ENCODE measurements around the gene F13A1. TPM values are rescaled to one million over a fixed set of nuclear protein-coding genes. Genes with fewer than 3 reads are reported as not detected.

The F13A1 gene
- total RNA-seq, 1 donor from 2014 or later = 2.8 TPM

- DNase-seq (ENCODE audit: extremely low spot score, unreplicated experiment) = no peak
- TF ChIP-seq, protein P1, sequence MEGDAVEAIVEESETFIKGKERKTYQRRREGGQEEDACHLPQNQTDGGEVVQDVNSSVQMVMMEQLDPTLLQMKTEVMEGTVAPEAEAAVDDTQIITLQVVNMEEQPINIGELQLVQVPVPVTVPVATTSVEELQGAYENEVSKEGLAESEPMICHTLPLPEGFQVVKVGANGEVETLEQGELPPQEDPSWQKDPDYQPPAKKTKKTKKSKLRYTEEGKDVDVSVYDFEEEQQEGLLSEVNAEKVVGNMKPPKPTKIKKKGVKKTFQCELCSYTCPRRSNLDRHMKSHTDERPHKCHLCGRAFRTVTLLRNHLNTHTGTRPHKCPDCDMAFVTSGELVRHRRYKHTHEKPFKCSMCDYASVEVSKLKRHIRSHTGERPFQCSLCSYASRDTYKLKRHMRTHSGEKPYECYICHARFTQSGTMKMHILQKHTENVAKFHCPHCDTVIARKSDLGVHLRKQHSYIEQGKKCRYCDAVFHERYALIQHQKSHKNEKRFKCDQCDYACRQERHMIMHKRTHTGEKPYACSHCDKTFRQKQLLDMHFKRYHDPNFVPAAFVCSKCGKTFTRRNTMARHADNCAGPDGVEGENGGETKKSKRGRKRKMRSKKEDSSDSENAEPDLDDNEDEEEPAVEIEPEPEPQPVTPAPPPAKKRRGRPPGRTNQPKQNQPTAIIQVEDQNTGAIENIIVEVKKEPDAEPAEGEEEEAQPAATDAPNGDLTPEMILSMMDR (IDR thresholded peaks at IDR 0.05) = no peak
- H3K27me3 Mint-ChIP-seq (ENCODE audit: unreplicated experiment) = peaks cover 2% of the 10 kb centered on the region
- no peak overlapping the region for H3K27ac Mint-ChIP-seq (ENCODE audit: unreplicated experiment)
- no peaks in the 10 kb centered on the region for H3K36me3 Mint-ChIP-seq (ENCODE audit: unreplicated experiment)
- no peak overlapping the region for H3K4me3 Mint-ChIP-seq (ENCODE audit: unreplicated experiment)
- H3K9me3 Mint-ChIP-seq (ENCODE audit: unreplicated experiment) = no peaks in the 10 kb centered on the region
- no peaks in the 10 kb centered on the region for H3K4me1 Mint-ChIP-seq (ENCODE audit: unreplicated experiment)
Observed at GRCh38 chr6:6284221-6284966, 36.1 kb downstream of the F13A1 start.

- Mint-ChIP-seq H3K4me1 (ENCODE audit: unreplicated experiment) (no peaks in the 10 kb centered on the region), H3K27me3 (ENCODE audit: unreplicated experiment) (peaks cover 2% of the 10 kb centered on the region), H3K36me3 (ENCODE audit: unreplicated experiment) (no peaks in the 10 kb centered on the region), H3K9me3 (ENCODE audit: unreplicated experiment) (no peaks in the 10 kb centered on the region), H3K4me3 (ENCODE audit: unreplicated experiment) (no peak overlapping the region), H3K27ac (ENCODE audit: unreplicated experiment) (no peak overlapping the region)
- TF ChIP-seq, protein P1 (IDR thresholded peaks at IDR 0.05) = no peak
- DNase-seq (ENCODE audit: extremely low spot score, unreplicated experiment) = no peak
Observed at GRCh38 chr6:6283746-6284145, 36.7 kb downstream of the F13A1 start.

GRCh38 chr6:6282716-6283115 is 37.7 kb downstream of the F13A1 start:
- Mint-ChIP-seq H3K9me3 (ENCODE audit: unreplicated experiment) (no peaks in the 10 kb centered on the region), H3K4me1 (ENCODE audit: unreplicated experiment) (no peaks in the 10 kb centered on the region), H3K4me3 (ENCODE audit: unreplicated experiment) (no peak overlapping the region), H3K27ac (ENCODE audit: unreplicated experiment) (no peak overlapping the region), H3K36me3 (ENCODE audit: unreplicated experiment) (no peaks in the 10 kb centered on the region), H3K27me3 (ENCODE audit: unreplicated experiment) (peaks cover 5% of the 10 kb centered on the region)
- no peak for DNase-seq (ENCODE audit: extremely low spot score, unreplicated experiment)
- TF ChIP-seq, protein P1 (IDR thresholded peaks at IDR 0.05) = no peak

GRCh38 chr6:6277413-6277812 is 43.0 kb downstream of the F13A1 start:
- peaks cover 5% of the 10 kb centered on the region for H3K27me3 Mint-ChIP-seq (ENCODE audit: unreplicated experiment)
- H3K4me3 Mint-ChIP-seq (ENCODE audit: unreplicated experiment) = no peak overlapping the region
- H3K9me3 Mint-ChIP-seq (ENCODE audit: unreplicated experiment) = no peaks in the 10 kb centered on the region
- H3K27ac Mint-ChIP-seq (ENCODE audit: unreplicated experiment) = no peak overlapping the region
- H3K4me1 Mint-ChIP-seq (ENCODE audit: unreplicated experiment) = no peaks in the 10 kb centered on the region
- TF ChIP-seq, protein P1 (IDR thresholded peaks at IDR 0.05) = no peak
- DNase-seq (ENCODE audit: extremely low spot score, unreplicated experiment) = no peak
- no peaks in the 10 kb centered on the region for H3K36me3 Mint-ChIP-seq (ENCODE audit: unreplicated experiment)

DNA sequence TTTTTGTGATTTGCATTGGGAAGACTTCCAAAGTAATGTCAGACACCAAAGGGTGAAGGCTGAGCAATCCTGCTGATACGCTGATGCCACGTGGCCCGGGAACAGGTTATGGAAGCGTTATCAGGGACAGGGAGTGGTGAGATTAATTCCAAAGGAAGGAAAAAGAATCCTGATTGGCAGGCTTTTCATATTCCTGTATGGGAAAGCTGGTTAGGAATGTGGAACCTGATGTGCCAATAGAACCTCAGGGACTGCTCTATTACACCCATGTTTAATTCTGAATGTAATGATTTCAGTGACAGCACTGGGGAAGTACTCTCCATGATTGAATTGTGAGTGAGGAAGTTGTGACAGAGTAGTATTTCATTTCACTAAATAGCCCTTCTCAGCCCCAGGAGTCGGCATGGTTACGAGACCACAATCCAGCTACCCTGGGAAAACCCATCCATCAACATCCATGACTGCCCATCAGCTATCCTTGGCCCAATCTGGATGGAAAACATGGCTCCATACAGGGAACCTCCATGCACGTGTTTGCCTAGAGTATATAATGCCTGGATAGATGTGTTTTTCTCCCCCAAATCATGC is 49.4 kb downstream of the F13A1 start:
- H3K9me3 Mint-ChIP-seq (ENCODE audit: unreplicated experiment) = peaks cover 7% of the 10 kb centered on the region
- TF ChIP-seq, protein P1 (IDR thresholded peaks at IDR 0.05) = no peak
- H3K36me3 Mint-ChIP-seq (ENCODE audit: unreplicated experiment) = no peaks in the 10 kb centered on the region
- H3K27me3 Mint-ChIP-seq (ENCODE audit: unreplicated experiment) = peaks cover 2% of the 10 kb centered on the region
- no peaks in the 10 kb centered on the region for H3K4me1 Mint-ChIP-seq (ENCODE audit: unreplicated experiment)
- H3K27ac Mint-ChIP-seq (ENCODE audit: unreplicated experiment) = no peak overlapping the region
- no peak for DNase-seq (ENCODE audit: extremely low spot score, unreplicated experiment)
- no peak overlapping the region for H3K4me3 Mint-ChIP-seq (ENCODE audit: unreplicated experiment)

All from osteocyte (in vitro differentiated cells).